ENCODE results near the gene PDCD11. TPM values are rescaled to one million over a fixed set of nuclear protein-coding genes. Genes with fewer than 3 reads are reported as not detected.

The PDCD11 gene
- total RNA-seq, 4 donors from 2014 or later, result 14.3 to 21.7 (median 17.6) TPM

- no peak overlapping the region for H3K4me3 ChIP-seq
- no peak overlapping the region for H3K27ac ChIP-seq
- 70 to 74% methylated on average over 3 of the region's 8 CpGs for WGBS, 2 donors (ENCODE audit: low coverage in 1 of 2)
- TF ChIP-seq POLR2AphosphoS5 (IDR thresholded peaks at IDR 0.05) (no peak), EP300 (IDR thresholded peaks at IDR 0.05) (no peak)
- H3K27me3 ChIP-seq, result no peaks in the 10 kb centered on the region
- ATAC-seq, result no peak
- no peaks in the 10 kb centered on the region for H3K9me3 ChIP-seq
- peaks cover 0 to 10% (median 8%) of the 10 kb centered on the region in 3 donors for H3K4me1 ChIP-seq
- H3K36me3 ChIP-seq, result no peaks in the 10 kb centered on the region
Observed at GRCh38 chr10:103457176-103457712, 60.8 kb downstream of the PDCD11 start.

GRCh38 chr10:103457896-103458583, 61.6 kb downstream of the PDCD11 start:
- no peak for ATAC-seq
- Histone ChIP-seq H3K4me1 (peaks cover 0 to 2% (median under 1%) of the 10 kb centered on the region in 3 donors), H3K9me3 (no peaks in the 10 kb centered on the region), H3K36me3 (no peaks in the 10 kb centered on the region), H3K4me3 (no peak overlapping the region), H3K27ac (no peak overlapping the region), H3K27me3 (no peaks in the 10 kb centered on the region)
- WGBS, 2 donors (ENCODE audit: low coverage in 1 of 2), result no CpG with 5 or more reads among the region's 39 CpGs
- TF ChIP-seq EP300 (IDR thresholded peaks at IDR 0.05), result no peak
- no peak for TF ChIP-seq CTCF (IDR thresholded peaks at IDR 0.05)
- no peak for TF ChIP-seq POLR2AphosphoS5 (IDR thresholded peaks at IDR 0.05)
- no peak for TF ChIP-seq POLR2A (IDR thresholded peaks at IDR 0.05)

- ATAC-seq, result no peak
- Histone ChIP-seq H3K4me1 (no peaks in the 10 kb centered on the region), H3K27me3 (no peaks in the 10 kb centered on the region), H3K36me3 (no peaks in the 10 kb centered on the region), H3K27ac (no peak within 1 kb of the TSS), H3K9me3 (no peaks in the 10 kb centered on the region), H3K4me3 (no peak within 1 kb of the TSS)
- TF ChIP-seq POLR2AphosphoS5 (IDR thresholded peaks at IDR 0.05) (no peak), POLR2A (IDR thresholded peaks at IDR 0.05) (no peak), EP300 (IDR thresholded peaks at IDR 0.05) (no peak), CTCF (IDR thresholded peaks at IDR 0.05) (no peak)
- WGBS, 2 donors (ENCODE audit: low coverage in 1 of 2), result 80% methylated on average over 1 of the region's 9 CpGs; no CpG with 5 or more reads in 1 of the 2 donors
Observed at GRCh38 chr10:103458720-103459119, 62.3 kb downstream of the PDCD11 start, which contains the start of gene CALHM1. CALHM1 (minus strand) TSS chr10:103458900; CDS start chr10:103458751, 149 bp downstream.

- no peaks in the 10 kb centered on the region for H3K4me1 ChIP-seq
- ATAC-seq, result no peak
- H3K27me3 ChIP-seq, result no peaks in the 10 kb centered on the region
- no peak for TF ChIP-seq EP300 (IDR thresholded peaks at IDR 0.05)
- TF ChIP-seq POLR2A (IDR thresholded peaks at IDR 0.05), result no peak
- no peak for TF ChIP-seq POLR2AphosphoS5 (IDR thresholded peaks at IDR 0.05)
- TF ChIP-seq CTCF (IDR thresholded peaks at IDR 0.05), result no peak
- 100% methylated on average over 1 of the region's 4 CpGs; no CpG with 5 or more reads in 1 of the 2 donors for WGBS, 2 donors (ENCODE audit: low coverage in 1 of 2)
- no peaks in the 10 kb centered on the region for H3K9me3 ChIP-seq
- H3K27ac ChIP-seq, result no peak overlapping the region
- no peak overlapping the region for H3K4me3 ChIP-seq
- no peaks in the 10 kb centered on the region for H3K36me3 ChIP-seq
Observed at GRCh38 chr10:103459615-103460014, 63.2 kb downstream of the PDCD11 start.

- WGBS, 2 donors (ENCODE audit: low coverage in 1 of 2), result 57 to 63% methylated on average over 3 of the region's 4 CpGs
- Histone ChIP-seq H3K4me3 (no peak overlapping the region), H3K36me3 (no peaks in the 10 kb centered on the region), H3K9me3 (no peaks in the 10 kb centered on the region), H3K27me3 (no peaks in the 10 kb centered on the region), H3K4me1 (no peaks in the 10 kb centered on the region), H3K27ac (no peak overlapping the region)
- ATAC-seq, result no peak
- TF ChIP-seq POLR2A (IDR thresholded peaks at IDR 0.05) (no peak), EP300 (IDR thresholded peaks at IDR 0.05) (no peak), POLR2AphosphoS5 (IDR thresholded peaks at IDR 0.05) (no peak), CTCF (IDR thresholded peaks at IDR 0.05) (no peak)
Observed at GRCh38 chr10:103463499-103463898, 67.1 kb downstream of the PDCD11 start.
